Measurements from ENCODE around the gene ANKRD62.
A peak's percentile ranks its signal among the peaks of the same experiment; 100 is the strongest.
"Not testable (repeated sequence)": the region's sequence is repeated elsewhere in the genome, so short reads cannot be mapped to it uniquely, and the experiment has no call there.

Gene ANKRD62

GRCh38 chr18:12106471-12106870 is 12.8 kb downstream of the ANKRD62 start:
- FAIRE-seq = no peak
- TF ChIP-seq POLR2AphosphoS5 (IDR thresholded peaks at IDR 0.05; ENCODE audit: low read depth, low read length) (no peak), TAF1 (IDR thresholded peaks at IDR 0.05; ENCODE audit: borderline replicate concordance, low read depth, low read length) (no peak), POLR2A (IDR thresholded peaks at IDR 0.05; ENCODE audit: low read depth, low read length) (no peak)
- DNase-seq (ENCODE audit: insufficient read length) = no peak

GRCh38 chr18:12109836-12110235 is 16.2 kb downstream of the ANKRD62 start:
- FAIRE-seq (no peak), DNase-seq (ENCODE audit: insufficient read length) (no peak)
- TF ChIP-seq TAF1 (IDR thresholded peaks at IDR 0.05; ENCODE audit: borderline replicate concordance, low read depth, low read length) (no peak), POLR2A (IDR thresholded peaks at IDR 0.05; ENCODE audit: low read depth, low read length) (no peak), POLR2AphosphoS5 (IDR thresholded peaks at IDR 0.05; ENCODE audit: low read depth, low read length) (no peak)

- no peak for FAIRE-seq
- no peak for DNase-seq (ENCODE audit: insufficient read length)
- TF ChIP-seq POLR2AphosphoS5 (IDR thresholded peaks at IDR 0.05; ENCODE audit: low read depth, low read length) (no peak), POLR2A (IDR thresholded peaks at IDR 0.05; ENCODE audit: low read depth, low read length) (no peak), TAF1 (IDR thresholded peaks at IDR 0.05; ENCODE audit: borderline replicate concordance, low read depth, low read length) (no peak)
These were observed 20.5 kb downstream of the ANKRD62 start for GRCh38 chr18:12113999-12114646.

- TF ChIP-seq POLR2AphosphoS5 (IDR thresholded peaks at IDR 0.05; ENCODE audit: low read depth, low read length) (no peak), TAF1 (IDR thresholded peaks at IDR 0.05; ENCODE audit: borderline replicate concordance, low read depth, low read length) (no peak), POLR2A (IDR thresholded peaks at IDR 0.05; ENCODE audit: low read depth, low read length) (no peak)
- DNase-seq (ENCODE audit: insufficient read length) (no peak), FAIRE-seq (no peak)
These were observed 25.7 kb downstream of the ANKRD62 start for GRCh38 chr18:12119358-12119757.

- TF ChIP-seq TAF1 (IDR thresholded peaks at IDR 0.05; ENCODE audit: borderline replicate concordance, low read depth, low read length) (no peak), POLR2AphosphoS5 (IDR thresholded peaks at IDR 0.05; ENCODE audit: low read depth, low read length) (no peak)
- FAIRE-seq = no peak
- no peak for DNase-seq (ENCODE audit: insufficient read length)
These were observed 27.8 kb downstream of the ANKRD62 start for GRCh38 chr18:12121175-12122042.

GRCh38 chr18:12122043-12122389 is 28.4 kb downstream of the ANKRD62 start:
- not testable (repeated sequence) for FAIRE-seq; DNase-seq (ENCODE audit: insufficient read length)

GRCh38 chr18:12127647-12128046 is 34.0 kb downstream of the ANKRD62 start:
- not testable (repeated sequence) for DNase-seq (ENCODE audit: insufficient read length); FAIRE-seq

- not testable (repeated sequence) for DNase-seq (ENCODE audit: insufficient read length); FAIRE-seq
These were observed 45.2 kb downstream of the ANKRD62 start for GRCh38 chr18:12138831-12139230.

- FAIRE-seq; DNase-seq (ENCODE audit: insufficient read length): not testable (repeated sequence)
These were observed 47.2 kb downstream of the ANKRD62 start for GRCh38 chr18:12140866-12141265.

GRCh38 chr18:12141778-12142177 is 48.1 kb downstream of the ANKRD62 start:
- not testable (repeated sequence) for FAIRE-seq; DNase-seq (ENCODE audit: insufficient read length)

GRCh38 chr18:12149431-12149830 is 55.8 kb downstream of the ANKRD62 start:
- not testable (repeated sequence) for DNase-seq (ENCODE audit: insufficient read length)
- peak; percentile 21 for FAIRE-seq

- FAIRE-seq (no peak), DNase-seq (ENCODE audit: insufficient read length) (no peak)
- TF ChIP-seq TAF1 (IDR thresholded peaks at IDR 0.05; ENCODE audit: borderline replicate concordance, low read depth, low read length) = no peak
- TF ChIP-seq POLR2AphosphoS5 (IDR thresholded peaks at IDR 0.05; ENCODE audit: low read depth, low read length) = no peak
- TF ChIP-seq POLR2A (IDR thresholded peaks at IDR 0.05; ENCODE audit: low read depth, low read length) = no peak
These were observed 60.7 kb downstream of the ANKRD62 start for GRCh38 chr18:12154361-12154760.

- TF ChIP-seq TAF1 (IDR thresholded peaks at IDR 0.05; ENCODE audit: borderline replicate concordance, low read depth, low read length) (no peak), POLR2AphosphoS5 (IDR thresholded peaks at IDR 0.05; ENCODE audit: low read depth, low read length) (no peak), POLR2A (IDR thresholded peaks at IDR 0.05; ENCODE audit: low read depth, low read length) (no peak)
- no peak for DNase-seq (ENCODE audit: insufficient read length)
- FAIRE-seq = no peak
These were observed 62.4 kb downstream of the ANKRD62 start for GRCh38 chr18:12155996-12156395.
